H7 (cell line): Measurements from ENCODE around the gene LIM2. TPM values are rescaled to one million over a fixed set of nuclear protein-coding genes. Genes with fewer than 3 reads are reported as not detected.

Experiments used
- DNase-seq: peaks from one replicate; pipeline ENCODE4 v3.0.0; 2012
- H3K27me3 ChIP-seq: 2 replicates; pipeline ENCODE4 v1.6.0; 2011; ENCODE audit warnings: mild to moderate bottlenecking, low read length; ENCODE audit not compliant: control insufficient read depth, insufficient read depth
- H3K36me3 ChIP-seq: replicated peaks from 2 replicates; pipeline ENCODE4 v1.5.1; 2011; ENCODE audit warnings: low read length; ENCODE audit not compliant: control insufficient read depth, insufficient read depth
- H3K4me3 ChIP-seq: 2 replicates; pipeline ENCODE4 v1.5.1; 2011; ENCODE audit warnings: low read depth, mild to moderate bottlenecking, control low read depth, low read length, moderate library complexity; ENCODE audit not compliant: insufficient read depth
- total RNA-seq: library from RNA; depleted of rRNA; stranded (reverse); fragments of >200 nt; shearing (Covaris generic); gene quantifications from 2 replicates; pipeline ENCODE4 v1.2.3, GENCODE V29; 2014

The LIM2 gene
- total RNA-seq, 1 experiment from 2014 or later: not detected

DNA sequence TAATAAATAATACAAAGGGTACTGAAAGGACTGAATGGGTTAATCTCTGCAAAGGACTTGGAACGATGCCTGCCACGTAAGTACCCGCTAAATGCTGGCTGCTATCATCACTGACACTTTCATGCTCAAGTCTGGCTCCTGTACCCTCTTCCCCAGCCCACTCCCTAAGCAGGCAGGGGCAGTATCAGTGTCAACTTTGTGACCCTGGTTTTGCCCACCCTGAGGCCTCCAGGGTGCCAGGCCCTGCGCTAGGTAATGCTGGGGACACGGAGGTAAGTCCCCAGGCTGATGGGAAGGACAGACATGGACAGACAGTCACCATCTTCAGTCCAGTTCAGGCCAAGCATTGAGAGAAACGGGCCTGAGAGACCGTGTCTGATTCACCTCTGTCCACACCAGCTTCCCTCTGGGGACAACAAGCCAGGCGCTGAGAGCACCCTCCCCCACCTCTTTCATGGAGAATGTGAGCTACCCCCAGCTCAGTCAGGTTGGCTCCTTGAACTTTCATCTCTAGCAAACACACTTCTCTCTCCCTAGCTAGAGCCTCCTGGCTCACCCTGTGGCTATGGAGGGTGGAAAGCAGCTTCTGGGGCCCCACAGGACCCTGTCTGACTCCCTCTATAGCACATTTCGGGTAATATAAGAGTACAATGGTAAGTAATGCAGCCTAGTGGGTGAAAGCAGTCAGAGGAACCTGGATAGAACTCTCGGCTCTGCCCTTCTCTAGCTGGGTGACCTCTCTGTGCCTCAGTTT lies 22.4 kb downstream of the LIM2 start:
- Histone ChIP-seq H3K4me3 (peak overlapping the region; percentile 72), H3K36me3 (no peaks in the 10 kb centered on the region), H3K27me3 (no peaks in the 10 kb centered on the region)
- DNase-seq: no peak

DNA sequence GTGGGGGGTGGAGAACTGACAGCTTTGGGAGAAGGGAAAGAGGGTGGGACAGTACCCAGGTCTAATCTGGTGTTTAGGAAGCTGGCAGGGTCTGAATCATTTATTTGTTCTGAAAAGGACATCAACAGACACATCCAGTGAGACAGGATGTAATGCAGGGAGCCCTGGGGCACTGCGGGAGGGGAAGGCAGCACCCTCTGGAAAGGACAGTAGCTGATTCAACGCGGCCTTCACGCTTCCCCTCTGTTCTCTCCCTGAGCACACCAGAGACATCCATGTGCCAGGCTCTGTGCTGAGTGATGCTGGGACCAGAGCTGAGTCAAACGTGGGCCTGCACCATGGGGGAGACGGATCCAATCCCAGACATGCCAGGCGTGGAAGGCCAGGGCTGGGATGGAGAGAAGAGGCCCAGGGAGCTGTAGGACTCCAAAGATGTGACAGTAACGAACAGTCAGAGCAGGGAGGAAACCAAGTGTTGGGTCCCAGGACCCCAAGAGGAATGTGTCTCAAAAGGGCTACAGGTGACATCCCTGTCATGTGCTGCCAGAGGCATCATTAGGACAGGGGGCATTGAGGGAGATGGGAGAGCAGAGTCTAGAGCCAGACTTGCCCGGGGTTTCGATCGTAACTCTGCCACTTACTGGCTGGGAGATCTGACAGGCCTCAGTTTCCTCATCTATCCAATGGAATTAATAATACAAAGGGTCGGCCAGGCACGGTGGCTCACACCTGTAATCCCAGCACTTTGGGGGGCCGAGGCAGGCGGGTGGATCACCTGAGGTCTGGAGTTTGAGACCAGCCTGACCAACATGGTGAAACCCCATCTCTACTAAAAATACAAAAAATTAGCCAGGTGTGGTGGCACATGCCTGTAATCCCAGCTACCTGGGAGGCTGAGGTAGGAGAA lies 23.3 kb downstream of the LIM2 start:
- Histone ChIP-seq H3K36me3 (no peaks in the 10 kb centered on the region), H3K27me3 (no peaks in the 10 kb centered on the region), H3K4me3 (no peak overlapping the region)
- DNase-seq: no peak

GRCh38 chr19:51361239-51361638 lies 26.5 kb downstream of the LIM2 start:
- DNase-seq: no peak
- H3K27me3 ChIP-seq: no peaks in the 10 kb centered on the region
- no peaks in the 10 kb centered on the region for H3K36me3 ChIP-seq
- H3K4me3 ChIP-seq: no peak overlapping the region

GRCh38 chr19:51359294-51359693 lies 28.5 kb downstream of the LIM2 start:
- DNase-seq: no peak
- no peaks in the 10 kb centered on the region for H3K27me3 ChIP-seq
- H3K36me3 ChIP-seq: no peaks in the 10 kb centered on the region
- no peak overlapping the region for H3K4me3 ChIP-seq

- H3K36me3 ChIP-seq: no peaks in the 10 kb centered on the region
- H3K4me3 ChIP-seq: no peak overlapping the region
- H3K27me3 ChIP-seq: no peaks in the 10 kb centered on the region
- no peak for DNase-seq
Observed at GRCh38 chr19:51357952-51358351, 29.8 kb downstream of the LIM2 start.

GRCh38 chr19:51356159-51356801 lies 31.5 kb downstream of the LIM2 start:
- H3K36me3 ChIP-seq: no peaks in the 10 kb centered on the region; the same call in none of the 2 replicates
- no peak for DNase-seq
- no peak overlapping the region for H3K4me3 ChIP-seq
- H3K27me3 ChIP-seq: no peaks in the 10 kb centered on the region

DNA sequence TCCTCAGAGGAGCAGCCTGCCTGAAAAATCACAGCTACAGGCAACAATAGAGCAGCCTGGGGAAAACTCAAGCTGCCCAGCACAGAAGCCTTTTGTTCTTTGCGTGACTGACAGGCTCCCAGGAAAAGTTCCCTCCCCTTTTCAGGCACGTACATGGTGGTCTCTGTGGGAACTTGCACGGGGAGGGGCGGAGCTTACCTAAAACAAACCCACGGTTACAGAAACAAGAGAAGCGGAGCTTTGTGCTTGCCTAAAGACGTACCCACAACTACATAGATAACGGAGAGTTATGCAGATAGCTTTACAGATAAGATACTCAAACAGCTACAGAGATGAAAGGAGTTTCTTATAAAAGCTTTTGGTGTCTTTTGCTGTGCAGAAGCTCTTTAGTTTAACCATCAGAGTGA lies 33.0 kb downstream of the LIM2 start:
- no peaks in the 10 kb centered on the region for H3K27me3 ChIP-seq
- peaks cover 2% of the 10 kb centered on the region for H3K36me3 ChIP-seq
- DNase-seq: peak; percentile 88
- H3K4me3 ChIP-seq: no peak overlapping the region

GRCh38 chr19:51354103-51354741 lies 33.6 kb downstream of the LIM2 start:
- no peak overlapping the region for H3K4me3 ChIP-seq
- DNase-seq: peak; percentile 60
- H3K36me3 ChIP-seq: peaks cover 2% of the 10 kb centered on the region
- no peaks in the 10 kb centered on the region for H3K27me3 ChIP-seq

DNA sequence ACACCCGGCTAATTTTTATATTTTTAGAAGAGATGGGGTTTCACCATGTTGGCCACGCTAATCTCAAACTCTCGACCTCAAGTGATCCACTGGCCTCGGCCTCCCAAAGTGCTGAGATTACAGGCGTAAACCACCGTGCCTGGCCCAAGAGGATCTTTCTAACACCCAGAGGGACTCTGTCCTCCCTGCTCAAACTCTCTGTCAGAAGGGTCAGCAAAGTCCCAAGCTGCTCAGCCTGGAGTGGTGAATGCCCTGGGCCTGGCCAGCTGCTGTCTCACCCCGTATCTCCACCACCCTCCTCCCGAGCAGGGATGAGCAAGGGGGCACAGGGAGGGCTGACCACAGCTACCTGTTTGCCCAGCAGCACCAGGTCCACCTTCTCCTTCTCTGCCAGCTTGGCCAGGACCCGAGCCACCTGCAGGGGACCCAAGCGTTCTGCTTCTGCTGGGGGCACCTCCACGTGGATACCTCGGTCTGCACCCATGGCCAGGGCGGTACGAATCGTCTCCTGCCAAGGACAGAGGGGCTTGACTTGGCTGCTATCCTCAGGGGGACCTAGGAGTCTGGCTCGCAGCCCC lies 34.9 kb downstream of the LIM2 start:
- Histone ChIP-seq H3K27me3 (no peaks in the 10 kb centered on the region), H3K36me3 (peaks cover 2% of the 10 kb centered on the region), H3K4me3 (no peak overlapping the region)
- DNase-seq: no peak

DNA sequence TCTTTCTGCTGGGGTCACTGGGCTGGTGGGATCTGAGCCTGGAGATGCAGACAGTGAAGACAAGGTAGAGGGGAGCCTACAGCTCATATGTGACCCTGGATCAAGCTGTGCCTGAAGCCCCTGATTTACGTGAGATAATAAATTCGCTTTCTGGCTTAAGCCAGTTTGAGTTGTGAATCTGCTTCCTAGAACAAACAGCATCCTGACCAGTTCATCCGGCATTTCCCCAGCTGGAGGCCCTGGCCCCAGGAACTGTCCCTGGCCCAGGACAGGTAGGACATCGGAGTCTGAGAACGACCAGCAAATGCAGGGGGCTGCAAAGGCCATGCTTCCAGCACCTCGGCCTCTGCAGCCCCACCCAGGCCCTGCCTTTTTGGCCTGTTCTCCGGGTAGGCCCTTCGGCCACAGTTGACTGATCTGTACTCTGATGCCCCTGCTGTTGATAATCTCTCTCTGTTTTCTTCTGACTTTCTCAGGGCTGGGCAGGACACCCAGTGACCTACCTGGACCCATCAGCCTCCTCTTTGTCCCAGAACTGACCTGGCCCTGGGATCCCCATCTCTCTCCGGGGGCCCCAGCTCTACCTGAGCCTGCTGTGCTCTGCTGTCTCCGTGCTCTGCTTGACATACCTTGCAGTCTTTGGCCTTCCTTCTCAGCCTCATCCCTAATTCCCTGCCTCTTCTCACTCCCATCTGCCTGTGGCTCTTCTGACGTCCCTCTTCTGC lies 36.3 kb downstream of the LIM2 start:
- no peak for DNase-seq

DNA sequence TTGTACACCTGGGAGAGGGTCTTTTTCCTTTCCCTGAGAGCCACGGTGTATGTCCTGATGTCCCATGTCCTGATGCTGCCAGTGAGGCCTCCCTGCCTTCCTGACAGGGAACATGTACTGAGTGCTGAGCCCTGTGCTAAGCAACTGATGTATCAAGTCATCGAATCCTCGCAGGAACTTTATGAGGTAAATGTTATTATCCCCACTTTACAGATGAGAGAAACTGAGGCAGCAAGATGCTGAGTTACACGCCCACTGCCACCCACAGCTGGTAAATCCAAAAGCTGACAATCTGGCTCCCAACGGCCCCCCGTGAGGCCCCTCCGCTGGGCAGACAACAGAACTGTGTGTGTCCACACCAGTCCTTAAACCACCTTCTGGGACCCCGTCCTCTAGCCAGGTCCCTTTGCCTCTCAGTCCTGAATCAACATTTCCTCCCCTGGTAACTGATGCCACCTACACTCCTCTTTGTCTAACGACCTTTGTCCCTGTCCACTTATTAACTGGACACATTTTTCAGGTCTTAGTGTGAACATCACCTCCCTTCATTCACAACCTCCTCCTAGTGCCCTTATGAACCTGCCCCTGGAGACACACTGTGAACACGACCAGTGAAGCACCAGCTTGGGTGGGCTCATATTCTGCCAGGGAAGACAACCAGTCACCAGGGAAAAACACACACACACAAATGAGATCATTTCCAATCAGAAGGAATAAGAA lies 40.4 kb downstream of the LIM2 start:
- peaks cover 2% of the 10 kb centered on the region for H3K36me3 ChIP-seq
- no peaks in the 10 kb centered on the region for H3K27me3 ChIP-seq
- no peak overlapping the region for H3K4me3 ChIP-seq
- no peak for DNase-seq

More for the DNA sequence above, 36.3 kb downstream of the LIM2 start:
- Histone ChIP-seq H3K27me3 (no peaks in the 10 kb centered on the region), H3K36me3 (peaks cover 2% of the 10 kb centered on the region), H3K4me3 (no peak overlapping the region)

- peaks cover 2% of the 10 kb centered on the region for H3K36me3 ChIP-seq
- DNase-seq: peak; percentile 71
Observed at GRCh38 chr19:51346742-51347141, 41.0 kb downstream of the LIM2 start.

DNA sequence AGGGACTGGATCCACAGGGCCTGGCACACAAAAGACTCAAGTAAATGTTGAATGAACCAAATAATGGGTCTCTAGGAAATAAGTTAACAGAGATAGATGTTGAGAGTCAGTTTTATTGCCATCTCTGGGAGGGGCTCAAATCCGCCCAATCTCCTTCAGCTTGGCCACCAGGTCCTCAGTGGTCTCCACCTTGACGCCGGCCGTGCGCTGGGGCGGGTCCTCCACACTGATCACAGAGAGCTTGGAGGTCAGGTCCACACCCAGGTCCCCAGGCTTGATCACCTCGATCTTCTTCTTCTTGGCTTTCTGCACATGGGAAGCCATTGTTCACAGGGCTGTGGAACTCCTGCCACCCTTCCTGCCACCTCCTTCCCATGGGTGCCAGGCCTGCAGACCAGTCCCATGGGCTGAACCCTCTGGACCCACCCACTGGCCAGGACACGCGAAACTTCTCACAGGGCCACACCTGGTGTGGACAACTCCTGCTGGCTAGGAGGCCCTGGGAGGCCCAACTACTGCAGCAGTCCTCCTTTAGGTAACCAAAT lies 42.6 kb downstream of the LIM2 start:
- no peak for DNase-seq
- peaks cover 2% of the 10 kb centered on the region for H3K36me3 ChIP-seq
- peaks cover 9% of the 10 kb centered on the region for H3K27me3 ChIP-seq
- no peak overlapping the region for H3K4me3 ChIP-seq

More at GRCh38 chr19:51346742-51347141, 41.0 kb downstream of the LIM2 start:
- peaks cover 1% of the 10 kb centered on the region; the same call in 1 of the 2 replicates for H3K27me3 ChIP-seq
- no peak overlapping the region for H3K4me3 ChIP-seq
